GM10248 (cell line): Measurements from ENCODE around the gene EPB41.

Experiments
- CTCF ChIA-PET: fragments of 300-600 bp; sonication (Branson Sonifier 250); formaldehyde crosslinking; extraction: SDS; loops from one replicate; lab custom pipeline; 2021; ENCODE audit warnings: antibody characterized with exemption; lab: Yijun Ruan, JAX
- POLR2A ChIA-PET: fragments of 350-650 bp; sonication (Branson Sonifier 250); formaldehyde crosslinking; extraction: SDS; loops from one replicate; lab custom pipeline; 2020; ENCODE audit warnings: antibody characterized with exemption; lab: Yijun Ruan, JAX
- DNase-seq: peaks from one replicate; pipeline ENCODE4 v3.0.0; 2012; ENCODE audit errors: extremely low spot score
- TF ChIP-seq, protein P1 (sequence below): IDR thresholded peaks from 2 replicates; pipeline ENCODE4 v1.5.1; 2012; ENCODE audit warnings: mild to moderate bottlenecking, low read depth; ENCODE audit errors: extremely low read depth, missing control alignments, control extremely low read depth

The EPB41 gene

DNA sequence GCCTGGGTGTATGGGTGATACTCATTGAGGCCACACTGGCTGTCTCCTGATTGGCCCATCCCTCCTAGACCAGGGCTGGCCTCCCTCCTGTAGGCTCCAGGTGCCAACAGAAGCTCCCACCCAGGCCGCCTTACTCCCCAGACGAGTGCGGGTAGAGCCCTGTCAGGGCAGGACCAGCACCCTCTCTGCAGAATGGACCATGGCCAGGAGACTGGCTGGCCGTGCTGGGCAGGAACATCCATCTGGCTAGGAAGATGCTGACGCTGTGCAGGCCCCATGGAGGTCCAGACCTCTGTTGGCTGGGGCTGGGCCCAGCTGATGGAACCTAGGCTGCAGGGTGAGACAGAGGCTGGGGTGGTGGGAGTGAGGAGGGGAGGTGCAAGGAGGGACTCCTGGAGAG, 25.0 kb upstream of the EPB41 start:
- DNase-seq = no peak
- ChIA-PET POLR2A (no interaction called here), CTCF (interaction anchor here (1.1 to 4.8 kb wide), 4 partner anchors 10 to 144 kb away, joined by 5 to 29 read pairs (median 13); no protein-coding TSS in a partner anchor)
- TF ChIP-seq, protein P1, sequence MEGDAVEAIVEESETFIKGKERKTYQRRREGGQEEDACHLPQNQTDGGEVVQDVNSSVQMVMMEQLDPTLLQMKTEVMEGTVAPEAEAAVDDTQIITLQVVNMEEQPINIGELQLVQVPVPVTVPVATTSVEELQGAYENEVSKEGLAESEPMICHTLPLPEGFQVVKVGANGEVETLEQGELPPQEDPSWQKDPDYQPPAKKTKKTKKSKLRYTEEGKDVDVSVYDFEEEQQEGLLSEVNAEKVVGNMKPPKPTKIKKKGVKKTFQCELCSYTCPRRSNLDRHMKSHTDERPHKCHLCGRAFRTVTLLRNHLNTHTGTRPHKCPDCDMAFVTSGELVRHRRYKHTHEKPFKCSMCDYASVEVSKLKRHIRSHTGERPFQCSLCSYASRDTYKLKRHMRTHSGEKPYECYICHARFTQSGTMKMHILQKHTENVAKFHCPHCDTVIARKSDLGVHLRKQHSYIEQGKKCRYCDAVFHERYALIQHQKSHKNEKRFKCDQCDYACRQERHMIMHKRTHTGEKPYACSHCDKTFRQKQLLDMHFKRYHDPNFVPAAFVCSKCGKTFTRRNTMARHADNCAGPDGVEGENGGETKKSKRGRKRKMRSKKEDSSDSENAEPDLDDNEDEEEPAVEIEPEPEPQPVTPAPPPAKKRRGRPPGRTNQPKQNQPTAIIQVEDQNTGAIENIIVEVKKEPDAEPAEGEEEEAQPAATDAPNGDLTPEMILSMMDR = no peak

DNA sequence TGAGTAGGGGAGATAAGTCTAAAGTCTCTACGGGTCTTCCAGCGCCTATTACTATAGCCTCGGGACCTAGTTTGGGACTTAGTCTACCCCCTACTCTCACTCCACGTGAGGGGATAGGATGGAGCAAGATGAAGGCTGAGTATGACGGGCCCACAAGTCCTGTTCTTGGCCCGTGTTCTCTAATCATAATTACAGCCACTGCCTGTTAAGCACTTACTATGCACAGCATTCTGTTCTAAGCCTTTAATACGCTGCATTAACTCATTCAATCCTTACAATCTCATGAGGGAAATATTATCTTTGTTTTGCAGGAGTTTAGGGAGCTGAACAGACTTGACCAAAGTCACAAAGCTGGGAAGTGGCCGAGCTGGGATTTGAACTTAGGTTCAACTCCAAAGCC, 23.9 kb upstream of the EPB41 start:
- CTCF ChIA-PET = interaction anchor here (1.6 to 4.8 kb wide), 5 partner anchors 8 to 312 kb away, joined by 4 to 29 read pairs (median 11); partner anchors contain the start of gene YTHDF2
- POLR2A ChIA-PET = no interaction called here
- no peak for DNase-seq
- TF ChIP-seq, protein P1 = no peak

DNA sequence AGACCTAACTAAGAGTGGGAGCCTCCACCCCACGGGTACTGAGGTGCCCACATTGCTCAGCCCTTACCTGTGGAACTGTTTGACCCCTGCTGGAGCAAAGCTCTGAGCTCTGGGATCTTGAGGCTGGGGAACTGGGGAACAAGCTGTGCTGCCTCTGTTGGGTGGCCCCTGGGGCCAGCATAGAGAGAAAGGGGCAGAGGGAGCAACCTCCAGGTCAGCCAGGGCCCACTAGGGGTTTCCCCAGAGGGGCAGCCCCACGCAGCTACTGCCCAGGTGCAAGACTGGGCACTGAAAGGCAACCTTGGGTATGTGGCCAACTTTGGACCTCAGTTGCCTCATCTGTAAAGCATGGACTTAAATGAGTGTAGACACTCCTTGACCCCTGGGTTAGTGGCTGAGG, 23.5 kb upstream of the EPB41 start:
- POLR2A ChIA-PET = no interaction called here
- CTCF ChIA-PET = interaction anchor here (1.3 to 4.8 kb wide), 7 partner anchors 9 to 311 kb away, joined by 3 to 29 read pairs (median 10); partner anchors contain the start of gene YTHDF2

DNA sequence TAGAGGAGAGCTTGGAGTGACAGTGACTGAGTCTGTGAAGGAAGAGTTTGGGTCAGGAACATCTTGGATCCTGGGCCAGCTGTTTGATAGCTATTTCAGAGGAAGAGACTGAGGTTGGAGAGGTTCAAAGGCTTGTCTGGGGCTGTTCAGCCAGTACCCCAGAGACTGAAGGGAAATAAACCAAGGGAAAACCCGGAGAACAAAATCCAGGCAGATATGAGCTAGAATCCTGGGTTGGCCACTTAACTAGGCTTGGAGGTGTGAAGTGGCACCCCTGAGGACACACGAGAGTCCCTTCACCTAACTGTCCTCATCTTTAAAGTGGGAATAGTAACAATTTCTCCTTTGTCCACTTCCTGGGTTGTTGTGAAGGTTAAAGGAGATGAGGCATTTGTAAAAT, 23.1 kb upstream of the EPB41 start:
- ChIA-PET POLR2A (no interaction called here), CTCF (interaction anchor here (1.3 to 4.8 kb wide), 7 partner anchors 9 to 311 kb away, joined by 3 to 29 read pairs (median 10); partner anchors contain the start of gene YTHDF2)
- DNase-seq = no peak
- TF ChIP-seq, protein P1 = no peak

More for the DNA sequence above, 23.5 kb upstream of the EPB41 start:
- TF ChIP-seq, protein P1 = no peak
- DNase-seq = no peak

DNA sequence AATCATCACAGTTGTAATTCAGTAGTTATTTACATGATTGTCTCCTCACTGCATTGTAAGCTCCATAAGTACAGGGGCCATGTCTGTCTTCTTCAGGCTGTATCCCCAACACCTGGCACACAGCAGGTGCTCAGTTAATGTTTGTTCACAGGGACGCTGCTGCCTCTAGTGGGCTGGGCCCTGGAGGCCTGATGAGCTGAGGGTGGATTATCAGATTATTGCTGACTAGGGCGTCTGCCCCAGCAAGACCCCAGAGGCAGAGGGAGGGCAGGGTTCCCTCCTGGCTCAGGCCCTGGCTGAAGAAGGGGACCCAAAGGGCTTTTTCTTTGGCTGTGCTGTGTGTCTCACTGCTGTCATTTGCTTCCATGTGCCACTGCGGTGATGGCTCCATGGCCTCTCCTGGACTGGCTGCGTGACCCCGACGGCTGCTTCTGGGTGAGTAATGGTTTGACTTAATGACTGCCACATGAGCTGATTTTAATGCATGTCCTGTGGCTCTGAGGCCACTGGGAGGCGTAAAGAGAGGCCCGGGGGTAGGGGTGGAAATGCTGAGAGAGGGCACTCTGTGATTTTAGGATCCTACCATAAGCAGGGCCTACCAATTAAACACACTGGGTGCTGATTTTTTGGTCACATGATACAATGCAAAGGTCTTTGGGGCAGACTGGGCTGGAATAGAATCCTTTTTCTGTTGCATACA, 20.8 kb upstream of the EPB41 start:
- DNase-seq = no peak
- TF ChIP-seq, protein P1 = no peak
- ChIA-PET POLR2A (interaction anchor here (0.6 kb wide), 1 partner anchor 9 kb away, joined by 5 read pairs; no protein-coding TSS in a partner anchor), CTCF (interaction anchor here (1.1 to 3.2 kb wide), 7 partner anchors 9 to 309 kb away, joined by 3 to 10 read pairs (median 5); no protein-coding TSS in a partner anchor)

DNA sequence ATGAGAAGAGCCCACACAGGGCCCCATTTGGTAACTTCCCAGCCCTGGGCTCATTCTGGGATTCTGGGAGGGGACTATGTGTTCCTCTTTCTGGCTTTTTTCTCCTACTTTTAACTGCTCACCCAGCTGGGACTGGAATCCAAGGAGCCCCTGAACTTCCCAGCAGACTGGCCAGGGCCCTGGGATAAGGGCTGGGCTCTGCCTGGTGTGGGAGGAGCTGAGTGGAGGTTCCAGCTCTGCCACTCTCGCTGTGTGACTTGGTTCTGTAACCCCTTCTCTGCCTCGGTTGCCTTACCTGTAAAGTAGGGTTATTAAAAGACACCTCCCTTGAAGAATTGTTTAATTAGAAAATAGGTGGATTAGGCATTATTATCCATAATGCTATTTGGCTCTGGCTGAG, 19.6 kb upstream of the EPB41 start:
- CTCF ChIA-PET = interaction anchor here (1.2 to 3.2 kb wide), 3 partner anchors 13 to 128 kb away, joined by 3 to 10 read pairs (median 5); no protein-coding TSS in a partner anchor
- TF ChIP-seq, protein P1 = no peak
- POLR2A ChIA-PET = no interaction called here
- DNase-seq = no peak
